ENCODE measurements around the gene ZMYND15.
A peak's percentile ranks its signal among the peaks of the same experiment; 100 is the strongest.

ZMYND15 gene

GRCh38 chr17:4716081-4716480 is 23.6 kb upstream of the ZMYND15 start:
- no peak for DNase-seq

- DNase-seq = no peak
These were observed 21.8 kb upstream of the ZMYND15 start for GRCh38 chr17:4717791-4718190.

DNA sequence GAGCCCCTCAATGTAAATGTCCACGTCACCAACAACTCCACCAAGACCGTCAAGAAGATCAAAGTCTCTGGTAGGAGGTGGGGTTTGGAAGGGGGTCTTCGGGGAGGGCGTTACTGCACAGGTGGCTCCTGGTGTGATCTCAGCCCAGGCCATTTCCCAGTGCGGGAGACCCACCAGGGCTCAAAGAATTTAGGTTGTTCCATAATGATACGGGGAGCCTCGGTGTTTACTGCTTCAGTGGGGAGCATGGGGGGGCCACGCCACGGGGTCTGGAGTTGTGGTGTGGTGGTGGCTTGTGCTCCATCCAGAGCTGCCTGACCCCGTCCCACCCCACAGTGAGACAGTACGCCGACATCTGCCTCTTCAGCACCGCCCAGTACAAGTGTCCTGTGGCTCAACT is 21.4 kb upstream of the ZMYND15 start:
- DNase-seq = no peak

DNA sequence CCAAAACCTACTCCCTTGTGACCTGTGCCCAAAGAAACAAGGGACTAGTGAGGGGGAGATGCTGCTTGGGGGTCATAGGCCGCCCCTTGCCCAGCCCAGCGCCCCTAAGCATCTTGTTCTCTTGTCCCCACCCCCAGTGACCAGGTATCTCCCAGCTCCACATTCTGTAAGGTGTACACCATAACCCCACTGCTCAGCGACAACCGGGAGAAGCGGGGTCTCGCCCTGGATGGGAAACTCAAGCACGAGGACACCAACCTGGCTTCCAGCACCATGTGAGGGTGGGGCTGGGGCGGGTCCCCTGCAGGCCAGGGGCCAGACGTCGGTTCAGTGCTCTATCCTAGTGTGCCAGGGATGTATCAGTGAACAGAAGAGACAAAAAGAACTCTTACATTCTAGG is 20.5 kb upstream of the ZMYND15 start:
- no peak for DNase-seq

GRCh38 chr17:4719684-4720221 is 19.9 kb upstream of the ZMYND15 start:
- DNase-seq = no peak

DNA sequence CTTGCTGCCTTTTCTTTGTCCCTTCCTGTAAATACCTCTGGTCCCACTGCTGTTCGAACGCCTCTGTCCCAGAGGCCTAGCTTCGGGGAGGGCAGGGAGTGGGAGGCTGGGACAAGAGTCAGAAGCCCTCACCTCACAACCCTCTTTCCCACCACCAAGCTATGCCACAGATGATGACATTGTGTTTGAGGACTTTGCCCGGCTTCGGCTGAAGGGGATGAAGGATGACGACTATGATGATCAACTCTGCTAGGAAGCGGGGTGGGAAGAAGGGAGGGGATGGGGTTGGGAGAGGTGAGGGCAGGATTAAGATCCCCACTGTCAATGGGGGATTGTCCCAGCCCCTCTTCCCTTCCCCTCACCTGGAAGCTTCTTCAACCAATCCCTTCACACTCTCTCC is 18.8 kb upstream of the ZMYND15 start:
- no peak for DNase-seq

GRCh38 chr17:4721203-4722135 is 18.2 kb upstream of the ZMYND15 start:
- DNase-seq = peak; percentile 34

DNA sequence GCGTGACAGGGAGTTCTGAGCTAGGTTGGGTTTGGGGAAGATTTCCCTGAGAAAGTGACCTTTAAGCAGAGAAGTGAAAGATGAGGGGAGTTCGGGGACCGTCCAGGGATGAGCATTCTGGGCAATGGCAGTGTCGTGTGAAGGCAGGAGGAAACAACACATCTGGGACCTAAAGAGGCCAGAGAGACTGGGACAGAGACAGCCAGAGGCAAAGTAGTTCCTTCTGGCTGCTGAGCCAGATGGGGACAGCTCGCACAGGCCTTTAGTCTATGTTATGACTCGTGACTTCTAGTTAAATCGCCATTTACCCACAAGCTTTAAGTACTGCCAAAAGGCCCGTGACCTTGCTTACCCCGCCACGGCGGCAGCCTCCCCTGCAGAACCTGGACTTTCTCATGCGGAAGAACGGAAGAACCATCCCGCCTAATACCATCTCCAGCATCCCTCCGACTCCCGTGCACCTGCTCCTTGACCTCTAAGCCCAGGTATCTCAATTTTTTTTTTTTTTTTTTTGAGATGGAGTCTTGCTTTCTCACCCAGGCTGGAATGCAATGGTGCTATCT is 16.9 kb upstream of the ZMYND15 start:
- DNase-seq = no peak

- DNase-seq = no peak
These were observed 15.0 kb upstream of the ZMYND15 start for GRCh38 chr17:4724650-4725049.

GRCh38 chr17:4725646-4726310 is 13.9 kb upstream of the ZMYND15 start:
- DNase-seq = no peak

GRCh38 chr17:4728124-4728523 is 11.5 kb upstream of the ZMYND15 start:
- DNase-seq = no peak

- peak; percentile 30 for DNase-seq
These were observed 6.5 kb upstream of the ZMYND15 start for GRCh38 chr17:4733073-4733531.

GRCh38 chr17:4734857-4735475 is 4.7 kb upstream of the ZMYND15 start:
- no peak for DNase-seq

- DNase-seq = no peak
These were observed 3.6 kb upstream of the ZMYND15 start for GRCh38 chr17:4735876-4736651.

- peak; percentile 51 for DNase-seq
These were observed 1.2 kb upstream of the ZMYND15 start for GRCh38 chr17:4738136-4739121.

GRCh38 chr17:4740025-4740351 is 355 bp downstream of the ZMYND15 start:
- no peak for DNase-seq

DNA sequence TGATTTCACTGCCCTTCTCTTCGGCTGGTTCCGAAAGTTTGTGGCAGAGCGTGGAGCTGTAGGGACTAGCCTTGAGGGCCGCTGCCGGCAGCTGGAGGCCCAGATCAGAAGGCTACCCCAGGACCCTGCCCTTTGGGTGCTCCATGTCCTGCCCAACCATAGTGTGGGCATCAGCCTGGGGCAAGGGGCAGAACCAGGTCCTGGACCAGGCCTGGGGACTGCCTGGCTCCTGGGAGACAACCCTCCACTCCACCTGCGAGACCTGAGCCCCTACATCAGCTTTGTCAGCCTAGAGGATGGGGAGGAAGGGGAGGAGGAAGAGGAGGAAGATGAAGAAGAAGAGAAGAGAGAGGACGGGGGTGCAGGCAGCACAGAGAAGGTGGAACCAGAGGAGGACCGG is 951 bp downstream of the ZMYND15 start:
- DNase-seq = no peak

DNA sequence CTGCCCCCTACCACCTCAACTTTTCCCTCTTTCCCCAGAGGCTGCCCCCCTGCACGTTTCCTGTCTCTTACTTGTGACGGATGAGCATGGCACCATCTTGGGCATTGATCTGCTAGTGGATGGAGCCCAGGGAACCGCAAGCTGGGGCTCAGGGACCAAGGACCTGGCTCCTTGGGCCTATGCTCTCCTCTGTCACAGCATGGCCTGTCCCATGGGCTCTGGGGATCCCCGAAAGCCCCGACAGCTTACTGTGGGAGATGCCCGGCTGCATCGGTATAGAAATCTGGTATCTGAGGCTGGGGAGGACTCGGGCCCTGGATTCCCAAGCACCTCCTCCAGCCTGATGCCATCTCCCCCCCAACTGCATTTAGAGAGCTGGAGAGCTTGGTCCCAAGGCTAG is 1.9 kb downstream of the ZMYND15 start:
- DNase-seq = no peak

DNA sequence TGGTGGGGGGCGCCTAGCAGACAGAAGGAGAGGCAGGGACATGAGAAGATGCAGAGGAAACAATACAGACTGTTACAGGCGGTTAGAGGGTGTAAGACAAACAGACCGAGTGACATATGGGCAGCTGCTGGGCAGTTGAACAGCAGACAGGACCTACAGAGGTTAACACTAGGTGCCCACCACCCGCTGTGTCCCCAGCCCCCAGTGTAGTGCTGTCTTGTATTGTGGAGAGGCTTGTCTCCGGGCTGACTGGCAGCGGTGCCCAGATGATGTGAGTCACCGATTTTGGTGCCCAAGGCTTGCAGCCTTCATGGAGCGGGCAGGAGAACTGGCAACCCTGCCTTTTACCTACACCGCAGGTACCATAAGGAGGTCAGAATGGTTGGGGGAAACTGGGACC is 2.5 kb downstream of the ZMYND15 start:
- no peak for DNase-seq

DNA sequence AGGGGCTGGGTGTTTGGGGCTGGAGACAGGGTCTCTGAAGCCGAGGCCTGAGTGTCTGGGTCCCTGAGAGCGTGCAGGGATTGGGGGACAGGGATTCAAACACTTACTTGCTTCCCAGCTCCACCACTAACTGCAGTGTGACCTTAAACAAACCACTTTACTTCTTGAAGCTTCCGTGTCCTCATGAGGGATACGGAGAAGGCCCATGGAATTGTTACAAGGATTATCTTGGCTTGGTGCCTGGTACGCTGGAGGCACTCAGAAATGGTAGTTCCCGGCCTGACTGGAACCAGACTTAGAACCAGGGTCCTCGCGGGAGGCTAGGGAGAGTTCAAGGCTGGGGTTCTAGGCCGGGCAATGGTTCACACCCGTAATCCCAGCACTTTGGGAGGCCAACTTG is 3.0 kb downstream of the ZMYND15 start:
- no peak for DNase-seq

DNA sequence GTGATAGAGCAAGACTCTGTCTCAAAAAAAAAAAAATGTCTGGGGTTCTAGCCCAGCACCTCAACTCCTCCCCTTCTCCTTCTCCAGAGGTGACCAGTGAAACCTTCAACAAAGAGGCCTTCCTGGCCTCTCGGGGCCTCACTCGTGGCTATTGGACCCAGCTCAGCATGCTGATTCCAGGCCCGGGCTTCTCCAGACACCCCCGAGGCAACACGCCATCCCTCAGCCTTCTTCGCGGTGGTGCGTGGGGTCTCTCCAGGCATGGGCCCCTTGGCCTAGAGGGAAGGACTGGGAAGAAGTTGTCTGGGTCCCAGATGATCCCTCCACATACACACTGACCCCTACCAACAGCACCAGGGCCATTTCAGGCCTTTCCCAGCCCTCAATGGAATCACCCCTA is 3.6 kb downstream of the ZMYND15 start:
- no peak for DNase-seq
